ENCODE data around the gene TNFAIP8L2. TPM values are rescaled to one million over a fixed set of nuclear protein-coding genes. Genes with fewer than 3 reads are reported as not detected.

TNFAIP8L2 gene
- total RNA-seq, 1 experiment from 2014 or later: not detected

GRCh38 chr1:151197863-151198253 lies 41.4 kb downstream of the TNFAIP8L2 start:
- H3K27me3 Mint-ChIP-seq (ENCODE audit: low read depth): peaks cover 4% of the 10 kb centered on the region
- no peak overlapping the region for H4K5ac ChIP-seq (ENCODE audit: insufficient read length, low read depth, low read length)
- H3K23ac ChIP-seq (ENCODE audit: insufficient read length, low read depth, low read length): no peak overlapping the region
- no peak overlapping the region for H2AK5ac ChIP-seq (ENCODE audit: insufficient read length, low read length)
- H3K9me3 Mint-ChIP-seq: peaks cover 2% of the 10 kb centered on the region in 2 experiments; a peak in 2 of 5 replicates
- H2BK12ac ChIP-seq (ENCODE audit: insufficient read length, low read depth, low read length): no peak overlapping the region
- H3T11ph ChIP-seq (ENCODE audit: low read length): no peak overlapping the region
- H2BK20ac ChIP-seq (ENCODE audit: low read depth, low read length, poor library complexity, severe bottlenecking): no peak overlapping the region
- H3K4me1 ChIP-seq (ENCODE audit: insufficient read depth, low read length): no peaks in the 10 kb centered on the region
- no peak overlapping the region for H3K18ac ChIP-seq (ENCODE audit: insufficient read length, low read depth, low read length)
- no peak overlapping the region for H4K8ac ChIP-seq (replicated peaks; ENCODE audit: insufficient read length, low read depth, low read length)
- no CpG with 5 or more reads among the region's 10 CpGs for WGBS (ENCODE audit: extremely low coverage, insufficient read length, low lambda C conversion rate)
- peaks cover 20 to 23% of the 10 kb centered on the region in 2 experiments for H3K4me1 Mint-ChIP-seq
- no peak for TF ChIP-seq CTCF (conservative IDR thresholded peaks at IDR 0.05)
- H3K79me1 ChIP-seq (ENCODE audit: insufficient read depth, low read depth, low read length, poor library complexity, severe bottlenecking): peaks cover 2% of the 10 kb centered on the region
- H3K27me3 ChIP-seq (ENCODE audit: insufficient read depth, low read length): no peaks in the 10 kb centered on the region
- H2AFZ ChIP-seq (ENCODE audit: low read length): no peak overlapping the region
- peaks cover 6 to 19% (median 13%) of the 10 kb centered on the region in 3 experiments; a peak in 5 of 7 replicates for H3K36me3 Mint-ChIP-seq (ENCODE audit: insufficient read depth in 1 of 3, low read depth in 3 of 3)
- H3K27ac ChIP-seq (ENCODE audit: insufficient read length, low read depth, low read length): no peak overlapping the region
- H3K9me3 ChIP-seq (ENCODE audit: control insufficient read depth, low read depth, low read length): no peaks in the 10 kb centered on the region
- peak overlapping the region; percentile 95 to 99 (median 99); a peak in 6 of 7 replicates for H3K27ac Mint-ChIP-seq
- H3K9ac ChIP-seq (ENCODE audit: extremely low read depth, insufficient read length, low read length): peak overlapping the region; percentile 62
- H4K91ac ChIP-seq (ENCODE audit: insufficient read length, low read depth, low read length): no peak overlapping the region
- H3K4me2 ChIP-seq (ENCODE audit: insufficient read depth, insufficient read length, low read length): peak overlapping the region; percentile 97
- peak overlapping the region; percentile 94 to 99 for H3K4me3 Mint-ChIP-seq
- H3K23me2 ChIP-seq (ENCODE audit: insufficient read length, low read depth, low read length, poor library complexity, severe bottlenecking): peaks cover 6% of the 10 kb centered on the region
- no peak overlapping the region for H3K14ac ChIP-seq (ENCODE audit: insufficient read depth, low read length)
- H2BK120ac ChIP-seq (ENCODE audit: low read depth, low read length, poor library complexity, severe bottlenecking): no peak overlapping the region
- H3K79me2 ChIP-seq (ENCODE audit: insufficient read depth, low read length): peaks cover 33% of the 10 kb centered on the region
- no peak overlapping the region for H2BK15ac ChIP-seq (ENCODE audit: low read depth, low read length)
- no peak for DNase-seq
- no peak overlapping the region for H2BK5ac ChIP-seq (ENCODE audit: insufficient read length, low read length)
- H3K4ac ChIP-seq (ENCODE audit: low read depth, low read length): no peak overlapping the region
- H4K20me1 ChIP-seq (ENCODE audit: control insufficient read depth, insufficient read depth, insufficient read length): no peaks in the 10 kb centered on the region
- H3K56ac ChIP-seq (ENCODE audit: insufficient read length, low read depth, low read length): no peak overlapping the region
